ENCODE data around the gene CITED4. TPM values are rescaled to one million over a fixed set of nuclear protein-coding genes. Genes with fewer than 3 reads are reported as not detected.

The CITED4 gene
- total and polyA plus RNA-seq, 9 of the 15 experiments (the other 6 are each of a cell fraction or from before 2014, with no cell fraction given): 0.11 to 1.2 (median 0.17) TPM; not detected in 2

DNA sequence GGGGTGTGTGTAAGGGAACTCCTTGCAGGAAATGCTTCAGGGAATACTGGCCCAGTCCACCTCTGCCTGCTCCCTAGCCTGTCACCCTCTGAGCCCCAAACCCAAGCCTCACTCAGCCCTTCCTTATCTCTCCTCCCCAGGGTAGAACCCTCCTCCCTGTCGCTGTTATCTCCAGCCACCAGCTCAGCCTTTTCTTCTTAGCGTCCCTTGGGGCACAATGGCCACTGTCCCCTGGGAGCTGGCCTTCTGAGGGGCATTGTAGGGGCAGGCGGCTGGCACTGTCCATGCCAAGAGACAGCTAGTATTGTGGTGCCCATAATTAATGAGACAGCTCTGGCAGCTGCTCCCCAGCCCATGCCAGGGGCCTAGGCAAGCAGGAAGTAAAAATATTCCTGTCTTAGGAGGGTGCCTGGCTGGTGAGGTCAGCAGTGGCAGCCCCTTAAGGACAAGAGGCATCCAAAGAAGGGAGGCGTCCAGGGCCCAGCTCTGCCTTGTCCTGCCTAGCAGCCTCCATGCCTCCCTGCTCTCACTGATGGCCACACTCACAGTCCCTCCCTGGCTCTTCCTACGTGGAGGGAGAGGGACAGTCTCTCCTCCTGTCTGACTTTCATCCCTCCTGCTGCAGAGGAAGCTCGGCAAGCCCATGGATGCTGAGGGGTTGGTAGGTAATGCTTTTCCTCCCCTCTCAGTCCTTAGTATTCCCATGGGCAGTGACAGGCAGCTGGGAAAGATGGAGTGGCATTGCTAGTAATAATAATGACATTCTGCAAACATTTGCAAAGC, 41.1 kb downstream of the CITED4 start (continued):
- TF ChIP-seq, protein P1, sequence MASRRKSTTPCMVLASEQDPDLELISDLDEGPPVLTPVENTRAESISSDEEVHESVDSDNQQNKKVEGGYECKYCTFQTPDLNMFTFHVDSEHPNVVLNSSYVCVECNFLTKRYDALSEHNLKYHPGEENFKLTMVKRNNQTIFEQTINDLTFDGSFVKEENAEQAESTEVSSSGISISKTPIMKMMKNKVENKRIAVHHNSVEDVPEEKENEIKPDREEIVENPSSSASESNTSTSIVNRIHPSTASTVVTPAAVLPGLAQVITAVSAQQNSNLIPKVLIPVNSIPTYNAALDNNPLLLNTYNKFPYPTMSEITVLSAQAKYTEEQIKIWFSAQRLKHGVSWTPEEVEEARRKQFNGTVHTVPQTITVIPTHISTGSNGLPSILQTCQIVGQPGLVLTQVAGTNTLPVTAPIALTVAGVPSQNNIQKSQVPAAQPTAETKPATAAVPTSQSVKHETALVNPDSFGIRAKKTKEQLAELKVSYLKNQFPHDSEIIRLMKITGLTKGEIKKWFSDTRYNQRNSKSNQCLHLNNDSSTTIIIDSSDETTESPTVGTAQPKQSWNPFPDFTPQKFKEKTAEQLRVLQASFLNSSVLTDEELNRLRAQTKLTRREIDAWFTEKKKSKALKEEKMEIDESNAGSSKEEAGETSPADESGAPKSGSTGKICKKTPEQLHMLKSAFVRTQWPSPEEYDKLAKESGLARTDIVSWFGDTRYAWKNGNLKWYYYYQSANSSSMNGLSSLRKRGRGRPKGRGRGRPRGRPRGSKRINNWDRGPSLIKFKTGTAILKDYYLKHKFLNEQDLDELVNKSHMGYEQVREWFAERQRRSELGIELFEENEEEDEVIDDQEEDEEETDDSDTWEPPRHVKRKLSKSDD (conservative IDR thresholded peaks at IDR 0.05; ENCODE audit: low read length): 0 out of 2 replicates have a peak, but pooled peaks have one; percentile 74
- TF ChIP-seq HINFP (tag; conservative IDR thresholded peaks at IDR 0.05; ENCODE audit: low read depth) (peak; percentile 53), TCF7 (IDR thresholded peaks at IDR 0.05; ENCODE audit: borderline replicate concordance) (no peak), ZC3H4 (CRISPR knock-in tag; IDR thresholded peaks at IDR 0.05; ENCODE audit: borderline replicate concordance) (no peak), ARHGAP35 (IDR thresholded peaks at IDR 0.05; ENCODE audit: partially characterized antibody) (no peak), U2AF1 (optimal IDR thresholded peaks at IDR 0.05; ENCODE audit: low read depth, low read length) (no peak), POLR3A (IDR thresholded peaks at IDR 0.05; ENCODE audit: borderline replicate concordance, extremely low read depth, insufficient read depth, insufficient read length) (no peak)
- TF ChIP-seq, protein P2, sequence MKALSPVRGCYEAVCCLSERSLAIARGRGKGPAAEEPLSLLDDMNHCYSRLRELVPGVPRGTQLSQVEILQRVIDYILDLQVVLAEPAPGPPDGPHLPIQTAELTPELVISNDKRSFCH (CRISPR knock-in tag; IDR thresholded peaks at IDR 0.05): no peak
- TF ChIP-seq, protein P2 (tag; IDR thresholded peaks at IDR 0.05): peak; percentile 67; the same call in 1 of the 2 replicates
- TF ChIP-seq, protein P3, sequence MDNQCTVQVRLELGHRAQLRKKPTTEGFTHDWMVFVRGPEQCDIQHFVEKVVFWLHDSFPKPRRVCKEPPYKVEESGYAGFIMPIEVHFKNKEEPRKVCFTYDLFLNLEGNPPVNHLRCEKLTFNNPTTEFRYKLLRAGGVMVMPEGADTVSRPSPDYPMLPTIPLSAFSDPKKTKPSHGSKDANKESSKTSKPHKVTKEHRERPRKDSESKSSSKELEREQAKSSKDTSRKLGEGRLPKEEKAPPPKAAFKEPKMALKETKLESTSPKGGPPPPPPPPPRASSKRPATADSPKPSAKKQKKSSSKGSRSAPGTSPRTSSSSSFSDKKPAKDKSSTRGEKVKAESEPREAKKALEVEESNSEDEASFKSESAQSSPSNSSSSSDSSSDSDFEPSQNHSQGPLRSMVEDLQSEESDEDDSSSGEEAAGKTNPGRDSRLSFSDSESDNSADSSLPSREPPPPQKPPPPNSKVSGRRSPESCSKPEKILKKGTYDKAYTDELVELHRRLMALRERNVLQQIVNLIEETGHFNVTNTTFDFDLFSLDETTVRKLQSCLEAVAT (IDR thresholded peaks at IDR 0.05): peak; percentile 57 to 67; a peak in 3 of 4 replicates
- TF ChIP-seq, protein P4, sequence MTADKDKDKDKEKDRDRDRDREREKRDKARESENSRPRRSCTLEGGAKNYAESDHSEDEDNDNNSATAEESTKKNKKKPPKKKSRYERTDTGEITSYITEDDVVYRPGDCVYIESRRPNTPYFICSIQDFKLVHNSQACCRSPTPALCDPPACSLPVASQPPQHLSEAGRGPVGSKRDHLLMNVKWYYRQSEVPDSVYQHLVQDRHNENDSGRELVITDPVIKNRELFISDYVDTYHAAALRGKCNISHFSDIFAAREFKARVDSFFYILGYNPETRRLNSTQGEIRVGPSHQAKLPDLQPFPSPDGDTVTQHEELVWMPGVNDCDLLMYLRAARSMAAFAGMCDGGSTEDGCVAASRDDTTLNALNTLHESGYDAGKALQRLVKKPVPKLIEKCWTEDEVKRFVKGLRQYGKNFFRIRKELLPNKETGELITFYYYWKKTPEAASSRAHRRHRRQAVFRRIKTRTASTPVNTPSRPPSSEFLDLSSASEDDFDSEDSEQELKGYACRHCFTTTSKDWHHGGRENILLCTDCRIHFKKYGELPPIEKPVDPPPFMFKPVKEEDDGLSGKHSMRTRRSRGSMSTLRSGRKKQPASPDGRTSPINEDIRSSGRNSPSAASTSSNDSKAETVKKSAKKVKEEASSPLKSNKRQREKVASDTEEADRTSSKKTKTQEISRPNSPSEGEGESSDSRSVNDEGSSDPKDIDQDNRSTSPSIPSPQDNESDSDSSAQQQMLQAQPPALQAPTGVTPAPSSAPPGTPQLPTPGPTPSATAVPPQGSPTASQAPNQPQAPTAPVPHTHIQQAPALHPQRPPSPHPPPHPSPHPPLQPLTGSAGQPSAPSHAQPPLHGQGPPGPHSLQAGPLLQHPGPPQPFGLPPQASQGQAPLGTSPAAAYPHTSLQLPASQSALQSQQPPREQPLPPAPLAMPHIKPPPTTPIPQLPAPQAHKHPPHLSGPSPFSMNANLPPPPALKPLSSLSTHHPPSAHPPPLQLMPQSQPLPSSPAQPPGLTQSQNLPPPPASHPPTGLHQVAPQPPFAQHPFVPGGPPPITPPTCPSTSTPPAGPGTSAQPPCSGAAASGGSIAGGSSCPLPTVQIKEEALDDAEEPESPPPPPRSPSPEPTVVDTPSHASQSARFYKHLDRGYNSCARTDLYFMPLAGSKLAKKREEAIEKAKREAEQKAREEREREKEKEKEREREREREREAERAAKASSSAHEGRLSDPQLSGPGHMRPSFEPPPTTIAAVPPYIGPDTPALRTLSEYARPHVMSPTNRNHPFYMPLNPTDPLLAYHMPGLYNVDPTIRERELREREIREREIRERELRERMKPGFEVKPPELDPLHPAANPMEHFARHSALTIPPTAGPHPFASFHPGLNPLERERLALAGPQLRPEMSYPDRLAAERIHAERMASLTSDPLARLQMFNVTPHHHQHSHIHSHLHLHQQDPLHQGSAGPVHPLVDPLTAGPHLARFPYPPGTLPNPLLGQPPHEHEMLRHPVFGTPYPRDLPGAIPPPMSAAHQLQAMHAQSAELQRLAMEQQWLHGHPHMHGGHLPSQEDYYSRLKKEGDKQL (CRISPR knock-in tag; IDR thresholded peaks at IDR 0.05; ENCODE audit: borderline replicate concordance): 0 out of 2 replicates have a peak, but pooled peaks have one; percentile 51
- TF ChIP-seq, protein P5, sequence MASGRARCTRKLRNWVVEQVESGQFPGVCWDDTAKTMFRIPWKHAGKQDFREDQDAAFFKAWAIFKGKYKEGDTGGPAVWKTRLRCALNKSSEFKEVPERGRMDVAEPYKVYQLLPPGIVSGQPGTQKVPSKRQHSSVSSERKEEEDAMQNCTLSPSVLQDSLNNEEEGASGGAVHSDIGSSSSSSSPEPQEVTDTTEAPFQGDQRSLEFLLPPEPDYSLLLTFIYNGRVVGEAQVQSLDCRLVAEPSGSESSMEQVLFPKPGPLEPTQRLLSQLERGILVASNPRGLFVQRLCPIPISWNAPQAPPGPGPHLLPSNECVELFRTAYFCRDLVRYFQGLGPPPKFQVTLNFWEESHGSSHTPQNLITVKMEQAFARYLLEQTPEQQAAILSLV (tag; IDR thresholded peaks at IDR 0.05): no peak

All from K562 (cell line).